Measurements from ENCODE around the gene MEGF9.

The MEGF9 gene

DNA sequence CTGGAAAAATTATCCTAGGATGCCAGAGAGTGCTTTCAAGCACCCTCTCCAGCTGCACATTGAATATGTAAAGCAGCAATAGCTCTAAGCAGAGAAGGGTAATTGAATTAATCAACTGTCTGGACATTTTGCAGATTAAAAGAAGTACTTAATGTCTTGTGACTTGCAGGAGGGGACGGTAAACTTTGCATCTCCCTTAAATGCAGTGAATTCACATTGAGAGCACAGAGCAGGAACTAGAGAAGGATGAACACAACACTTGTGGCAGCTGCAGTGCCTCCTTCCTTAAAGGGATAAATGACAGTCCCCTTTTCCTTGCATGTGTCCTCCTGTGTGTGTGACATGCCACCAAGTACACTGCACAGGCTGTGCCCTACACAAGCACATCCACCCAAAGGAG is 126.9 kb downstream of the MEGF9 start:
- TF ChIP-seq, protein P1, sequence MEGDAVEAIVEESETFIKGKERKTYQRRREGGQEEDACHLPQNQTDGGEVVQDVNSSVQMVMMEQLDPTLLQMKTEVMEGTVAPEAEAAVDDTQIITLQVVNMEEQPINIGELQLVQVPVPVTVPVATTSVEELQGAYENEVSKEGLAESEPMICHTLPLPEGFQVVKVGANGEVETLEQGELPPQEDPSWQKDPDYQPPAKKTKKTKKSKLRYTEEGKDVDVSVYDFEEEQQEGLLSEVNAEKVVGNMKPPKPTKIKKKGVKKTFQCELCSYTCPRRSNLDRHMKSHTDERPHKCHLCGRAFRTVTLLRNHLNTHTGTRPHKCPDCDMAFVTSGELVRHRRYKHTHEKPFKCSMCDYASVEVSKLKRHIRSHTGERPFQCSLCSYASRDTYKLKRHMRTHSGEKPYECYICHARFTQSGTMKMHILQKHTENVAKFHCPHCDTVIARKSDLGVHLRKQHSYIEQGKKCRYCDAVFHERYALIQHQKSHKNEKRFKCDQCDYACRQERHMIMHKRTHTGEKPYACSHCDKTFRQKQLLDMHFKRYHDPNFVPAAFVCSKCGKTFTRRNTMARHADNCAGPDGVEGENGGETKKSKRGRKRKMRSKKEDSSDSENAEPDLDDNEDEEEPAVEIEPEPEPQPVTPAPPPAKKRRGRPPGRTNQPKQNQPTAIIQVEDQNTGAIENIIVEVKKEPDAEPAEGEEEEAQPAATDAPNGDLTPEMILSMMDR (conservative IDR thresholded peaks at IDR 0.05): no peak
- H3K27ac ChIP-seq: no peak overlapping the region

DNA sequence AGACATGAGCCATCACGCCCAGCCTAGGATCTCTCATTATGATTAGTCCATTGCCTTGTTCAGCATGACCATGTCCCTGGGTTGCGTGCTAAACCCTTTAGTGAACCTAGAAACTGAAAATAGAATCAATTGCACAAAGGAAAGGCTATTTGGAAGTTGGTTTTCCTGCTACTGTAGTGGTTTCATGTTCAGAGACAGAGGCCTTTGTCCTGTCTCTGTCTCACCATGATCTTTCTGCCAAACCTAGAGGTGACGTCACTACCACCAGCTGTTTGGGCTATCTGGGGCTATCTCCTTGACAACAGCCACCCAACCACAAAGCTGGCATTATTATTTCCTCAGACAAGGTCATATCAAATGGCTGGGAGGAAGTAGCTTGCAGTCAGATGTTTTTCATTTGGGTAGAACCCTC is 130.3 kb downstream of the MEGF9 start:
- no peak overlapping the region for H3K27ac ChIP-seq

DNA sequence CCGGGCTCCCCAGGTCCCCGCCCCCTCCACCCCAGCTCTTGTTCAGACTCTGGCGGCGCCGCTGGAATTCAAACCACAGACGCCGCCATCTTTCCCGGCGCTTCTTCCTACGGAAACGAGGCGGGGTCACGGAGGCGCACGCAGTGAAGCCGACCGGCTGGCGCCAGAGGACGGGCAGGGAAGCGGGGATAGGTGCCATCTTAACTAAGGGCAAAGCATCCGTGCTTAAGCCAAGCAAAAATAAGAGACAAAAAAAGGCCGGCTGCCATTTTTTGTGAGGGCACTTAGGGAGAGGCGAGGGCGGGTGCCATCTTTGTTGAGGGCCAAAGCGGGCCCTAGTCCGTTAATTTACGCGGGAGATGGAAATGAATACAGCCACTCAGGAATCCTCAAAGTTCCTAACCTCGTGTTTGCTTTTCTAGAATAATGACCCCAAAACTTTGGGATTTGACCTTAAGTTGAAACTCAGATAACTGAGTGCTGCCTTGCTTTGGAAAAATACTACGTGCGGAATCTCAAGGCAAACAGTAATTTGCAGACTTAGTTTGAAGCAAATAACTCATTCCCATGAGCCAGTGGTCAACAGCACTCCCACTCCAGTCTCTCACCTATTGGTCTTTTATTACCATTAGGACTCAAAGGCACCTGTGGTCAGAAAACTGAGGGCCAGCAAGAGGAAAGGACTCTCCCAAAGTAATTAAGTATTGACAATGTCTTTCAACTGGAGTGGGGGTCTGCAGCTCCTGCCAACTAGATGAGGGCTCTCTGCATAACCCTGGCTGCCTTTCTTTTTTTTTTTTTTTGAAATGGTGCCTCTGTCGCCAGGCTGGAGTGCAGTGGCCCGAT is 134.0 kb downstream of the MEGF9 start, which contains the start of gene CDK5RAP2:
CDK5RAP2 (minus strand) TSS at position 117 of the 846 bp plus-strand sequence. CDS start 189 bp downstream, outside the sequence.
- peak within 1 kb of the TSS; percentile 83 for H3K27ac ChIP-seq
- TF ChIP-seq, protein P1 (conservative IDR thresholded peaks at IDR 0.05): no peak

More for the DNA sequence above, 130.3 kb downstream of the MEGF9 start:
- TF ChIP-seq, protein P1 (conservative IDR thresholded peaks at IDR 0.05): no peak

GRCh38 chr9:120579139-120580050 is 134.9 kb downstream of the MEGF9 start:
- TF ChIP-seq, protein P1 (conservative IDR thresholded peaks at IDR 0.05): no peak
- peak overlapping the region; percentile 83 for H3K27ac ChIP-seq

- TF ChIP-seq, protein P1 (conservative IDR thresholded peaks at IDR 0.05): no peak
These were observed 139.8 kb downstream of the MEGF9 start for GRCh38 chr9:120574473-120574872.

GRCh38 chr9:120572472-120572871 is 141.8 kb downstream of the MEGF9 start:
- peak overlapping the region; percentile 89 for H3K27ac ChIP-seq
- TF ChIP-seq, protein P1 (conservative IDR thresholded peaks at IDR 0.05): no peak

More at GRCh38 chr9:120574473-120574872, 139.8 kb downstream of the MEGF9 start:
- H3K27ac ChIP-seq: peak overlapping the region; percentile 89; the same call in 1 of the 2 replicates
